Peyer's patch (tissue), 4 donors: ENCODE results near the gene ALOXE3.

Experiments used
- CTCF ChIP-seq, 6 experiments: fragments of 450-650 bp in 4 of 6; fragments of 200-600 bp in 2 of 6; sonication (generic) in 1 of 6; IDR thresholded peaks; one replicate each; pipeline ENCODE4 v1.5.1; 2017 to 2019; ENCODE audit warnings: antibody characterized with exemption in 6 of 6, mild to moderate bottlenecking in 3 of 6, moderate library complexity in 1 of 6
- POLR2A ChIP-seq, 2 donors: fragments of 450-650 bp; IDR thresholded peaks; one replicate each; pipeline ENCODE4 v1.5.1; 2017; ENCODE audit warnings: antibody characterized with exemption in 2 of 2, mild to moderate bottlenecking in 2 of 2, moderate library complexity in 2 of 2

- TF ChIP-seq CTCF (IDR thresholded peaks at IDR 0.05) (no peak), POLR2A (IDR thresholded peaks at IDR 0.05) (no peak)
Measured at GRCh38 chr17:8055851-8056231, 62.5 kb downstream of the ALOXE3 start.
